Keratinocyte (primary cell): Measurements from ENCODE around the gene DDI1. TPM values are rescaled to one million over a fixed set of nuclear protein-coding genes. Genes with fewer than 3 reads are reported as not detected.

Experiments
- DNase-seq: peaks from one replicate; pipeline ENCODE4 v3.0.0-alpha.2; 2011; ENCODE audit warnings: low read depth, missing footprints, low spot score
- FAIRE-seq: peaks from 2 replicates; lab custom pipeline; 2011; peaks lifted over from hg19 to GRCh38; lab: Jason Lieb, UNC
- H2AFZ ChIP-seq: 2 replicates; pipeline ENCODE4 v1.6.0; 2012; ENCODE audit warnings: low read length, control low read depth, inconsistent platforms; ENCODE audit not compliant: control insufficient read depth
- H3K27ac ChIP-seq: 2 replicates; pipeline ENCODE4 v1.5.1; 2011; ENCODE audit warnings: low read length; ENCODE audit not compliant: control insufficient read depth, insufficient read depth
- H3K27me3 ChIP-seq: 3 replicates; pipeline ENCODE4 v1.6.0; 2011; ENCODE audit warnings: low read length; ENCODE audit not compliant: control insufficient read depth, insufficient read depth; ENCODE audit errors: extremely low read depth
- H3K36me3 ChIP-seq, 2 experiments: 2 replicates in 1 of 2; 3 replicates in 1 of 2; pipeline ENCODE4 v1.5.1; 2011; ENCODE audit warnings: low read length in 2 of 2, mild to moderate bottlenecking in 1 of 2; ENCODE audit not compliant: control insufficient read depth in 2 of 2, insufficient read depth in 2 of 2; ENCODE audit errors: extremely low read depth in 1 of 2
- H3K4me1 ChIP-seq: 3 replicates; pipeline ENCODE4 v1.5.1; 2011; ENCODE audit warnings: low read length; ENCODE audit not compliant: control insufficient read depth, insufficient read depth; ENCODE audit errors: extremely low read depth
- H3K4me2 ChIP-seq: 3 replicates; pipeline ENCODE4 v1.6.0; 2011; ENCODE audit warnings: low read depth, low read length; ENCODE audit not compliant: control insufficient read depth, insufficient read depth; ENCODE audit errors: extremely low read depth
- H3K4me3 ChIP-seq, 3 experiments: fragments of 200-600 bp in 1 of 3; sonication (generic) in 1 of 3; 2 replicates in 2 of 3; 3 replicates in 1 of 3; pipeline ENCODE4 v1.5.1; 2011 to 2016; ENCODE audit warnings: low read length in 3 of 3, mild to moderate bottlenecking in 3 of 3, control low read depth in 2 of 3, inconsistent platforms in 1 of 3, low read depth in 1 of 3, mixed read lengths in 1 of 3, mixed run types in 1 of 3, moderate library complexity in 1 of 3; ENCODE audit not compliant: control insufficient read depth in 2 of 3, insufficient read depth in 2 of 3; ENCODE audit errors: extremely low read depth in 1 of 3
- H3K79me2 ChIP-seq: 2 replicates; pipeline ENCODE4 v1.6.0; 2012; ENCODE audit warnings: low read length; ENCODE audit not compliant: control insufficient read depth, insufficient read depth
- H3K9ac ChIP-seq: 3 replicates; pipeline ENCODE4 v1.6.0; 2011; ENCODE audit warnings: low read length; ENCODE audit not compliant: control insufficient read depth, insufficient read depth; ENCODE audit errors: extremely low read depth
- H3K9me1 ChIP-seq: 3 replicates; pipeline ENCODE4 v1.6.0; 2011; ENCODE audit warnings: low read length; ENCODE audit not compliant: control insufficient read depth, insufficient read depth; ENCODE audit errors: extremely low read depth
- H3K9me3 ChIP-seq: 2 replicates; pipeline ENCODE4 v1.5.1; 2012; ENCODE audit warnings: low read depth, low read length; ENCODE audit not compliant: control insufficient read depth
- H4K20me1 ChIP-seq: 3 replicates; pipeline ENCODE4 v1.6.0; 2011; ENCODE audit warnings: low read length; ENCODE audit not compliant: control insufficient read depth, insufficient read depth; ENCODE audit errors: extremely low read depth
- EZH2 ChIP-seq: IDR thresholded peaks from one replicate; pipeline ENCODE4 v1.6.1; 2012; ENCODE audit warnings: inconsistent platforms, mild to moderate bottlenecking, low read length, moderate library complexity
- dilution Hi-C: fragments of 300-500 bp; cut with MboI; formaldehyde crosslinking; loops from one replicate; pipeline ENCODE4 v1.7.0; 2020; ENCODE audit warnings: low sequenced_read_pairs; ENCODE audit not compliant: extremely low pct_ligation_motif_present
- polyA plus RNA-seq, 5 experiments: library from polyadenylated mRNA; depleted of rRNA in 3 of 5; stranded (reverse) in 3 of 5; stranded (forward) in 1 of 5; unstranded in 1 of 5; fragments of >200 nt; gene quantifications; 1 replicate in 1 of 5; 2 replicates in 3 of 5; 3 replicates in 1 of 5; pipeline versions ENCODE4 v1.2.1 to v1.2.3, GENCODE V29; 2011 to 2012; ENCODE audit warnings: missing spikeins in 2 of 5, low read depth in 1 of 5, low replicate concordance in 1 of 5
- TF ChIP-seq, protein P1 (sequence below), 3 experiments: IDR thresholded peaks in 1 of 3; conservative IDR thresholded peaks in 1 of 3; optimal IDR thresholded peaks in 1 of 3; 2 replicates in 2 of 3; 3 replicates in 1 of 3; pipeline versions ENCODE3 to v1.5.1; 2011; ENCODE audit warnings: low read length in 3 of 3, mild to moderate bottlenecking in 3 of 3, moderate library complexity in 2 of 3, control low read depth in 1 of 3, inconsistent platforms in 1 of 3; ENCODE audit not compliant: insufficient read depth in 2 of 3; ENCODE audit errors: extremely low read depth in 1 of 3

Gene DDI1
- polyA plus RNA-seq, 1 donor (not counting 4 experiments of a cell fraction or from before 2014, with no cell fraction given) = not detected

DNA sequence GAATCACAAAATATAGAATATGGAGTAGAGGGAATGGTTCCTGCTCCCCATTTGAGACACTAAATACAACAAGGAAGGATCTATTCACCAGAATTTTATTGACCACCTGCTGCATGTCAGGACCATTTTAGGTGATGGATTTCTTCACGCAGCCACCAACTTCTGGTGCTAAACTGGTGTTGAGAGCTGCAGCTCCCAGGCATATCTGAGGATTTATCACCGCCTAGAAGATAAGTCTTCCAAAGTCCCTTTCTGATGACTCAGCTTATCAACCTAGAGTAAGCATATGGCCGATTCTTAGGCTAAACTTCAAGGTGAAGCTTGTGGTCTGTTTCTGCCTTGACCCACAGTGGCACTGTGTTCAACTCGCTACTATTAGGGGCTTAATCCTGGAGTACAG lies 6.7 kb downstream of the DDI1 start:
- DNase-seq = no peak
- Histone ChIP-seq H3K79me2 (no peaks in the 10 kb centered on the region), H3K27ac (no peak overlapping the region), H3K9me3 (no peaks in the 10 kb centered on the region), H3K4me1 (no peaks in the 10 kb centered on the region), H4K20me1 (no peaks in the 10 kb centered on the region), H3K27me3 (no peaks in the 10 kb centered on the region), H3K4me2 (no peak overlapping the region), H3K9me1 (no peaks in the 10 kb centered on the region), H3K9ac (no peak overlapping the region), H3K4me3 (no peak overlapping the region), H2AFZ (no peak overlapping the region), H3K36me3 (no peaks in the 10 kb centered on the region)
- no peak for FAIRE-seq
- dilution Hi-C loops = no loop called here
- TF ChIP-seq, protein P1, sequence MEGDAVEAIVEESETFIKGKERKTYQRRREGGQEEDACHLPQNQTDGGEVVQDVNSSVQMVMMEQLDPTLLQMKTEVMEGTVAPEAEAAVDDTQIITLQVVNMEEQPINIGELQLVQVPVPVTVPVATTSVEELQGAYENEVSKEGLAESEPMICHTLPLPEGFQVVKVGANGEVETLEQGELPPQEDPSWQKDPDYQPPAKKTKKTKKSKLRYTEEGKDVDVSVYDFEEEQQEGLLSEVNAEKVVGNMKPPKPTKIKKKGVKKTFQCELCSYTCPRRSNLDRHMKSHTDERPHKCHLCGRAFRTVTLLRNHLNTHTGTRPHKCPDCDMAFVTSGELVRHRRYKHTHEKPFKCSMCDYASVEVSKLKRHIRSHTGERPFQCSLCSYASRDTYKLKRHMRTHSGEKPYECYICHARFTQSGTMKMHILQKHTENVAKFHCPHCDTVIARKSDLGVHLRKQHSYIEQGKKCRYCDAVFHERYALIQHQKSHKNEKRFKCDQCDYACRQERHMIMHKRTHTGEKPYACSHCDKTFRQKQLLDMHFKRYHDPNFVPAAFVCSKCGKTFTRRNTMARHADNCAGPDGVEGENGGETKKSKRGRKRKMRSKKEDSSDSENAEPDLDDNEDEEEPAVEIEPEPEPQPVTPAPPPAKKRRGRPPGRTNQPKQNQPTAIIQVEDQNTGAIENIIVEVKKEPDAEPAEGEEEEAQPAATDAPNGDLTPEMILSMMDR (optimal IDR thresholded peaks at IDR 0.05 in 1 of 3, IDR thresholded peaks at IDR 0.05 in 1 of 3, conservative IDR thresholded peaks at IDR 0.05 in 1 of 3; ENCODE audit: extremely low read depth in 1 of 3, insufficient read depth in 2 of 3, low read length in 3 of 3) = no peak
- no peak for TF ChIP-seq EZH2

DNA sequence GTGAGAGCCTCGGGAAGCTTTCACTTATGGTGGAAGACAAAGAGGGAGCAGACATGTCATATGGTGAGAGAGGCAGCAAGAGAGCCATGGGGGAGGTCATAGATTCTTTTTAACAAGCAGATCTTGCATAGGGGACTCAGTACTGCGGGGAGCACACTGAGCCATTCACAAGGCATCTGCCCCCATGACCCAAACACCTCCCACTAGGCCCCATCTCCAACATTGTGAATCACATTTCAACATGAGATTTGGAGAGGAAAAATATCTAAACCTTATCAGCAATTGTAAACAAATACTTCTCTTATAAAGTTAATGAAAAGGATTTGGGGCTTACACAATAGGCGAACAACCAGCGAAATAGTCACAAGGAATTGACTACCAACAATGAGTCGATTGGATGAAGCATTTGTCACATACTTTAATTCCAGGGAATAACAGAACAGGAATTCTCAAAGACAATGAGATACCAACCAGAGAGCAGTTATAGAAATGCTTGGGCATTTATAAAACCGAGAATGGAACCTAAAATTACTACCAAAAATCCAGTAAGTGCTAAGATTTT lies 7.3 kb downstream of the DDI1 start:
- H3K79me2 ChIP-seq = no peaks in the 10 kb centered on the region

More for the DNA sequence above, 7.3 kb downstream of the DDI1 start:
- Histone ChIP-seq H4K20me1 (no peaks in the 10 kb centered on the region), H2AFZ (no peak overlapping the region), H3K4me3 (no peak overlapping the region), H3K9ac (no peak overlapping the region), H3K9me1 (no peaks in the 10 kb centered on the region), H3K9me3 (no peaks in the 10 kb centered on the region), H3K4me1 (no peaks in the 10 kb centered on the region), H3K27ac (no peak overlapping the region), H3K4me2 (no peak overlapping the region), H3K36me3 (no peaks in the 10 kb centered on the region), H3K27me3 (no peaks in the 10 kb centered on the region)
- dilution Hi-C loops = no loop called here
- no peak for FAIRE-seq
- no peak for DNase-seq
- no peak for TF ChIP-seq EZH2
- TF ChIP-seq, protein P1 (optimal IDR thresholded peaks at IDR 0.05 in 1 of 3, IDR thresholded peaks at IDR 0.05 in 1 of 3, conservative IDR thresholded peaks at IDR 0.05 in 1 of 3; ENCODE audit: extremely low read depth in 1 of 3, insufficient read depth in 2 of 3, low read length in 3 of 3) = no peak
